ENCODE measurements around the gene DNAH6.

- TF ChIP-seq GATA3 (IDR thresholded peaks at IDR 0.05; ENCODE audit: low read depth, low read length) (no peak), GATA2 (IDR thresholded peaks at IDR 0.05; ENCODE audit: low read depth, low read length) (no peak)
These were observed 22.2 kb upstream of the DNAH6 start for GRCh38 chr2:84494070-84494469.

All from SH-SY5Y (cell line).